IMR-90 (cell line): ENCODE data around the gene CDC14A. TPM values are rescaled to one million over a fixed set of nuclear protein-coding genes. Genes with fewer than 3 reads are reported as not detected.

Experiments used
- ATAC-seq: fragments of 200-7000 bp; cut with Tn5 transposase; 2 replicates; pipeline ENCODE4 v1.9.1; 2020; ENCODE audit warnings: low read depth, mild to moderate bottlenecking, moderate library complexity
- BruUV-seq: library from RNA; stranded (reverse); fragments of 400-500 nt; replicated peaks from 2 replicates; lab custom pipeline; 2021; lab: Mats Ljungman, UMichigan
- CTCF ChIA-PET: fragments of 300-600 bp; formaldehyde crosslinking; extraction: SDS; loops from one replicate; lab custom pipeline; 2021; ENCODE audit warnings: antibody characterized with exemption; lab: Yijun Ruan, JAX
- POLR2A ChIA-PET: fragments of 300-600 bp; sonication (Branson Sonifier 250); formaldehyde crosslinking; loops from one replicate; lab custom pipeline; 2022; ENCODE audit warnings: antibody characterized with exemption; ENCODE audit not compliant: unreplicated experiment; lab: Charles Lee
- DNase-seq: peaks from one replicate; pipeline ENCODE4 v3.0.0; 2013
- H2AFZ ChIP-seq: replicated peaks from 2 replicates; pipeline ENCODE3; 2013; ENCODE audit warnings: low read length, mild to moderate bottlenecking; ENCODE audit not compliant: poor library complexity
- H2AK5ac ChIP-seq: 2 replicates; pipeline ENCODE4 v1.6.1; 2013; ENCODE audit warnings: low read depth, low read length, inconsistent platforms
- H2AK9ac ChIP-seq: replicated peaks from 2 replicates; pipeline ENCODE3; 2013; ENCODE audit warnings: mild to moderate bottlenecking, low read depth, low read length, moderate library complexity; ENCODE audit not compliant: poor library complexity
- H2BK120ac ChIP-seq: 2 replicates; pipeline ENCODE4 v1.6.1; 2013; ENCODE audit warnings: low read depth, low read length, inconsistent platforms
- H2BK15ac ChIP-seq: 3 replicates; pipeline ENCODE4 v1.6.1; 2013; ENCODE audit warnings: low read depth, low read length, inconsistent platforms
- H2BK20ac ChIP-seq: 2 replicates; pipeline ENCODE4 v1.6.1; 2013; ENCODE audit warnings: low read depth, mild to moderate bottlenecking, inconsistent platforms, low read length, moderate library complexity
- H2BK5ac ChIP-seq: 2 replicates; pipeline ENCODE4 v1.6.1; 2013; ENCODE audit warnings: mild to moderate bottlenecking, low read depth, low read length, inconsistent platforms; ENCODE audit not compliant: poor library complexity, severe bottlenecking
- H3K14ac ChIP-seq: replicated peaks from 2 replicates; pipeline ENCODE4 v1.6.1; 2013; ENCODE audit warnings: low read depth, low read length, inconsistent platforms
- H3K18ac ChIP-seq: 2 replicates; pipeline ENCODE4 v1.6.1; 2013; ENCODE audit warnings: low read depth, low read length, control low read depth
- H3K23ac ChIP-seq: 2 replicates; pipeline ENCODE4 v1.6.1; 2013; ENCODE audit warnings: low read depth, low read length, inconsistent platforms
- H3K27ac ChIP-seq: 2 replicates; pipeline ENCODE4 v1.5.1; 2013; ENCODE audit warnings: mild to moderate bottlenecking, control low read depth, low read length; ENCODE audit not compliant: insufficient read depth
- H3K27me3 ChIP-seq: 2 replicates; pipeline ENCODE4 v1.6.1; 2013; ENCODE audit warnings: low read length; ENCODE audit not compliant: control insufficient read depth, insufficient read depth
- H3K36me3 ChIP-seq: 2 replicates; pipeline ENCODE4 v1.6.1; 2013; ENCODE audit warnings: low read length, mixed read lengths; ENCODE audit not compliant: control insufficient read depth, insufficient read depth
- H3K4ac ChIP-seq: 2 replicates; pipeline ENCODE4 v1.6.1; 2013; ENCODE audit warnings: low read depth, low read length, inconsistent platforms
- H3K4me1 ChIP-seq: 2 replicates; pipeline ENCODE4 v1.6.1; 2013; ENCODE audit warnings: low read length, mixed read lengths; ENCODE audit not compliant: control insufficient read depth, insufficient read depth
- H3K4me2 ChIP-seq: 2 replicates; pipeline ENCODE4 v1.6.1; 2013; ENCODE audit warnings: low read depth, mild to moderate bottlenecking, control low read depth, low read length, moderate library complexity
- H3K4me3 ChIP-seq: 2 replicates; pipeline ENCODE4 v1.5.1; 2013; ENCODE audit warnings: low read depth, mild to moderate bottlenecking, control low read depth, low read length, moderate library complexity; ENCODE audit not compliant: insufficient read depth
- H3K56ac ChIP-seq: 2 replicates; pipeline ENCODE4 v1.6.1; 2013; ENCODE audit warnings: low read length, inconsistent platforms; ENCODE audit not compliant: insufficient read depth; ENCODE audit errors: extremely low read depth
- H3K79me1 ChIP-seq, 2 experiments: 2 replicates each; pipeline ENCODE4 v1.6.1; 2013; ENCODE audit warnings: low read length in 2 of 2, inconsistent platforms in 1 of 2, low read depth in 1 of 2
- H3K9ac ChIP-seq: 2 replicates; pipeline ENCODE4 v1.6.1; 2013; ENCODE audit warnings: low read depth, low read length, control low read depth
- H3K9me1 ChIP-seq: 2 replicates; pipeline ENCODE4 v1.6.1; 2013; ENCODE audit warnings: low read length, inconsistent platforms; ENCODE audit not compliant: insufficient read depth
- H3K9me3 ChIP-seq: 2 replicates; pipeline ENCODE4 v1.6.1; 2013; ENCODE audit warnings: low read length; ENCODE audit not compliant: control insufficient read depth, insufficient read depth
- H4K20me1 ChIP-seq: 2 replicates; pipeline ENCODE4 v1.6.1; 2013; ENCODE audit warnings: low read length, inconsistent platforms; ENCODE audit not compliant: insufficient read depth
- H4K5ac ChIP-seq: 2 replicates; pipeline ENCODE4 v1.6.1; 2013; ENCODE audit warnings: mild to moderate bottlenecking, low read depth, low read length, control low read depth
- H4K8ac ChIP-seq, 2 experiments: 2 replicates each; pipeline ENCODE4 v1.6.1; 2013; ENCODE audit warnings: low read depth in 2 of 2, low read length in 2 of 2, control low read depth in 1 of 2, inconsistent platforms in 1 of 2
- H4K91ac ChIP-seq: 2 replicates; pipeline ENCODE4 v1.6.1; 2013; ENCODE audit warnings: low read depth, low read length, inconsistent platforms; ENCODE audit not compliant: insufficient read depth
- SMC3 ChIP-seq: fragments of 150-350 bp; IDR thresholded peaks from 2 replicates; pipeline ENCODE4 v1.6.1; 2016; ENCODE audit warnings: low read depth, mild to moderate bottlenecking, antibody characterized with exemption, low read length, moderate library complexity
- WGBS, 2 experiments: methylation state at CpG; one replicate each; pipeline versions ENCODE4 v1.1.5 to v1.1.7; 2013; ENCODE audit warnings: missing lambda C conversion rate in 2 of 2; ENCODE audit not compliant: insufficient read length in 1 of 2; ENCODE audit errors: extremely low coverage in 2 of 2; 5-methylcytosine and 5-hydroxymethylcytosine counted together
- dilution Hi-C: fragments of 300-500 bp; cut with HindIII; formaldehyde crosslinking; loops from one replicate; pipeline ENCODE4 v1.14.3; 2018; ENCODE audit warnings: low sequenced_read_pairs; ENCODE audit not compliant: unreplicated experiment
- in situ Hi-C: fragments of 300-500 bp; cut with MboI; formaldehyde crosslinking; loops from 3 replicates; pipeline ENCODE4 v1.14.3; 2019; ENCODE audit warnings: low sequenced_read_pairs, inconsistent platforms, mixed read lengths
- intact Hi-C: fragments of 100-400 bp; cut with micrococcal nuclease; formaldehyde crosslinking; loops from 2 replicates; pipeline ENCODE4 v1.10.0; 2022
- polyA plus RNA-seq, 3 experiments: library from polyadenylated mRNA; depleted of rRNA; stranded (reverse); fragments of >200 nt; gene quantifications; 2 replicates each; pipeline ENCODE4 v1.2.3, GENCODE V29; 2012; ENCODE audit warnings: low replicate concordance in 1 of 3
- total RNA-seq: library from RNA; depleted of rRNA; stranded (reverse); fragments of >200 nt; gene quantifications from 2 replicates; pipeline ENCODE4 v1.2.3, GENCODE V29; 2012

The CDC14A gene
- total and polyA plus RNA-seq, 2 of the 4 experiments (the other 2 are of a cell fraction) = 1.7 to 3.0 TPM

- H4K5ac ChIP-seq = no peak overlapping the region
- DNase-seq = no peak
- in situ Hi-C loops = no loop called here
Measured at GRCh38 chr1:100342348-100342747, 10.0 kb upstream of the CDC14A start.

More at GRCh38 chr1:100342348-100342747, 10.0 kb upstream of the CDC14A start:
- H2BK20ac ChIP-seq = no peak overlapping the region
- H2AK5ac ChIP-seq = no peak overlapping the region
- H3K14ac ChIP-seq = no peak overlapping the region
- H3K79me1 ChIP-seq = no peaks in the 10 kb centered on the region
- no peak overlapping the region for H3K23ac ChIP-seq
- no peaks in the 10 kb centered on the region for H4K20me1 ChIP-seq
- H2AK9ac ChIP-seq = no peak overlapping the region
- no peak overlapping the region for H3K18ac ChIP-seq
- H4K91ac ChIP-seq = no peak overlapping the region
- no peak overlapping the region for H3K4ac ChIP-seq
- H2BK15ac ChIP-seq = no peak overlapping the region
- ChIA-PET POLR2A (no interaction called here), CTCF (no interaction called here)
- intact Hi-C loops = no loop called here
- dilution Hi-C loops = no loop called here
- H3K56ac ChIP-seq = no peak overlapping the region
- no peak for TF ChIP-seq SMC3
- no peak overlapping the region for H3K9ac ChIP-seq
- no peak overlapping the region for H4K8ac ChIP-seq
- H2BK5ac ChIP-seq = no peak overlapping the region
- H3K4me2 ChIP-seq = no peak overlapping the region
- ATAC-seq = no peak
- no peak overlapping the region for H3K4me3 ChIP-seq
- H2AFZ ChIP-seq = no peak overlapping the region
- H3K36me3 ChIP-seq = no peaks in the 10 kb centered on the region
- H3K4me1 ChIP-seq = no peaks in the 10 kb centered on the region
- 60% methylated on average over 1 of the region's 2 CpGs; no CpG with 5 or more reads in 1 of the 2 experiments for WGBS, 2 experiments
- H2BK120ac ChIP-seq = no peak overlapping the region
- H3K27ac ChIP-seq = no peak overlapping the region
- peaks cover 4% of the 10 kb centered on the region; the same call in 1 of the 2 replicates for H3K27me3 ChIP-seq
- no peaks in the 10 kb centered on the region for H3K9me1 ChIP-seq
- no TSS peak for BruUV-seq
- H3K9me3 ChIP-seq = no peaks in the 10 kb centered on the region
